Measurements from ENCODE around the gene TMIE.
"Not testable (repeated sequence)": the region's sequence is repeated elsewhere in the genome, so short reads cannot be mapped to it uniquely, and the experiment has no call there.

TMIE gene

GRCh38 chr3:46750555-46751038 is 49.4 kb downstream of the TMIE start:
- no peak for TF ChIP-seq CTCF (IDR thresholded peaks at IDR 0.05; ENCODE audit: low read depth, low read length, missing control alignments)
- no peak for DNase-seq (ENCODE audit: low read depth)
- H3K4me3 ChIP-seq (ENCODE audit: low read depth, low read length), result no peak overlapping the region

GRCh38 chr3:46753127-46753526 is 51.9 kb downstream of the TMIE start:
- not testable (repeated sequence) for H3K4me3 ChIP-seq (ENCODE audit: low read depth, low read length); DNase-seq (ENCODE audit: low read depth)

- H3K4me3 ChIP-seq (ENCODE audit: low read depth, low read length), result no peak overlapping the region
- no peak for TF ChIP-seq CTCF (IDR thresholded peaks at IDR 0.05; ENCODE audit: low read depth, low read length, missing control alignments)
- no peak for DNase-seq (ENCODE audit: low read depth)
Measured at GRCh38 chr3:46755646-46756045, 54.5 kb downstream of the TMIE start.

- no peak overlapping the region for H3K4me3 ChIP-seq (ENCODE audit: low read depth, low read length)
- no peak for DNase-seq (ENCODE audit: low read depth)
- TF ChIP-seq CTCF (IDR thresholded peaks at IDR 0.05; ENCODE audit: low read depth, low read length, missing control alignments), result no peak
Measured at GRCh38 chr3:46756642-46757041, 55.5 kb downstream of the TMIE start.

GRCh38 chr3:46759239-46760167 is 58.3 kb downstream of the TMIE start:
- no peak overlapping the region for H3K4me3 ChIP-seq (ENCODE audit: low read depth, low read length)
- DNase-seq (ENCODE audit: low read depth), result no peak
- no peak for TF ChIP-seq CTCF (IDR thresholded peaks at IDR 0.05; ENCODE audit: low read depth, low read length, missing control alignments)
